SIG-M5 treated with dmso at 0.1 percent for 504 hours (cell line): ENCODE measurements around the gene S100A7A.
A peak's percentile ranks its signal among the peaks of the same experiment; 100 is the strongest.
"Not testable (repeated sequence)": the region's sequence is repeated elsewhere in the genome, so short reads cannot be mapped to it uniquely, and the experiment has no call there.

ENCODE experiments used
- DNase-seq: peaks from one replicate; lab custom pipeline; 2025; ENCODE audit not compliant: unreplicated experiment; lab: John Stamatoyannopoulos, UW

S100A7A gene

GRCh38 chr1:153395136-153395685 lies 21.1 kb upstream of the S100A7A start:
- DNase-seq: no peak

GRCh38 chr1:153395776-153396175 lies 20.5 kb upstream of the S100A7A start:
- no peak for DNase-seq

- no peak for DNase-seq
Measured at GRCh38 chr1:153396461-153396860, 19.9 kb upstream of the S100A7A start.

GRCh38 chr1:153397051-153397923 lies 19.0 kb upstream of the S100A7A start:
- DNase-seq: no peak

GRCh38 chr1:153397924-153398651 lies 18.2 kb upstream of the S100A7A start:
- no peak for DNase-seq

- DNase-seq: no peak
Measured at GRCh38 chr1:153399401-153400055, 16.8 kb upstream of the S100A7A start.

- DNase-seq: no peak
Measured at GRCh38 chr1:153400244-153400643, 16.1 kb upstream of the S100A7A start.

- no peak for DNase-seq
Measured at GRCh38 chr1:153401461-153401860, 14.9 kb upstream of the S100A7A start.

- no peak for DNase-seq
Measured at GRCh38 chr1:153402226-153402625, 14.1 kb upstream of the S100A7A start.

- DNase-seq: no peak
Measured at GRCh38 chr1:153403421-153404085, 12.8 kb upstream of the S100A7A start.

GRCh38 chr1:153404086-153404635 lies 12.2 kb upstream of the S100A7A start:
- no peak for DNase-seq

GRCh38 chr1:153404768-153405167 lies 11.6 kb upstream of the S100A7A start:
- peak; percentile 34 for DNase-seq

GRCh38 chr1:153405825-153406599 lies 10.3 kb upstream of the S100A7A start:
- DNase-seq: not testable (repeated sequence)

- DNase-seq: not testable (repeated sequence)
Measured at GRCh38 chr1:153407274-153407673, 9.0 kb upstream of the S100A7A start.

GRCh38 chr1:153413961-153414360 lies 2.4 kb upstream of the S100A7A start:
- not testable (repeated sequence) for DNase-seq

GRCh38 chr1:153417136-153417888 lies 992 bp downstream of the S100A7A start:
- no peak for DNase-seq

- DNase-seq: not testable (repeated sequence)
Measured at GRCh38 chr1:153418758-153419435, 2.6 kb downstream of the S100A7A start.

- not testable (repeated sequence) for DNase-seq
Measured at GRCh38 chr1:153419436-153419793, 3.1 kb downstream of the S100A7A start.
